MCF 10A (cell line): Measurements from ENCODE around the gene AVPR2. TPM values are rescaled to one million over a fixed set of nuclear protein-coding genes. Genes with fewer than 3 reads are reported as not detected.

ENCODE experiments used
- BruUV-seq: library from RNA; stranded (reverse); fragments of 400-500 nt; replicated peaks from 2 replicates; lab custom pipeline; 2021; lab: Mats Ljungman, UMichigan
- CTCF ChIA-PET: fragments of 300-600 bp; sonication (Branson Sonifier 250); formaldehyde crosslinking; extraction: SDS; loops from one replicate; lab custom pipeline; 2021; ENCODE audit warnings: antibody characterized with exemption, inconsistent platforms; lab: Yijun Ruan, JAX
- POLR2A ChIA-PET: fragments of 300-600, 350-650 bp; sonication (Branson Sonifier 250); formaldehyde crosslinking; extraction: SDS; loops from one replicate; lab custom pipeline; 2020; ENCODE audit warnings: antibody characterized with exemption, inconsistent platforms; lab: Yijun Ruan, JAX
- DNase-seq: peaks from one replicate; pipeline ENCODE4 v3.0.0-alpha.2; 2018; ENCODE audit not compliant: unreplicated experiment
- H3K27ac Mint-ChIP-seq: one replicate; pipeline ENCODE4 v1.8.0; 2022; ENCODE audit warnings: mild to moderate bottlenecking, low read depth, mixed read lengths; ENCODE audit not compliant: unreplicated experiment
- H3K27me3 Mint-ChIP-seq: one replicate; pipeline ENCODE4 v1.8.0; 2022; ENCODE audit warnings: mixed read lengths; ENCODE audit not compliant: insufficient read depth, unreplicated experiment
- H3K36me3 Mint-ChIP-seq: one replicate; pipeline ENCODE4 v1.8.0; 2022; ENCODE audit warnings: mild to moderate bottlenecking, moderate library complexity, mixed read lengths; ENCODE audit not compliant: insufficient read depth, unreplicated experiment
- H3K4me1 Mint-ChIP-seq: one replicate; pipeline ENCODE4 v1.8.0; 2022; ENCODE audit warnings: mixed read lengths; ENCODE audit not compliant: insufficient read depth, unreplicated experiment
- H3K4me3 Mint-ChIP-seq: one replicate; pipeline ENCODE4 v1.8.0; 2022; ENCODE audit warnings: mild to moderate bottlenecking, moderate library complexity, mixed read lengths; ENCODE audit not compliant: unreplicated experiment
- H3K9me3 Mint-ChIP-seq: one replicate; pipeline ENCODE4 v1.8.0; 2022; ENCODE audit warnings: mixed read lengths; ENCODE audit not compliant: unreplicated experiment
- CTCF ChIP-seq: fragments of 200-600 bp; IDR thresholded peaks from one replicate; pipeline ENCODE4 v1.8.0; 2022; ENCODE audit warnings: antibody characterized with exemption, mild to moderate bottlenecking; ENCODE audit not compliant: unreplicated experiment
- intact Hi-C: fragments of 100-400 bp; cut with micrococcal nuclease; formaldehyde crosslinking; loops from 2 replicates; pipeline ENCODE4 v1.14.1; 2022
- total RNA-seq: library from RNA; stranded (reverse); gene quantifications from 2 replicates; pipeline ENCODE4 v1.2.3, GENCODE V29; 2022

Gene AVPR2
- total RNA-seq, 1 experiment from 2014 or later = not detected

- DNase-seq = no peak
- H3K27me3 Mint-ChIP-seq = peaks cover 26% of the 10 kb centered on the region
- intact Hi-C loops = no loop called here
These were observed 19.2 kb upstream of the AVPR2 start for GRCh38 chrX:153885208-153885787.

GRCh38 chrX:153885968-153886903 lies 18.2 kb upstream of the AVPR2 start, which contains the start of gene L1CAM:
Gene L1CAM, minus strand, starts transcription at chrX:153886173. Its CDS starts 10,337 bp downstream, at chrX:153875836.
- no peak within 1 kb of the TSS for H3K4me3 Mint-ChIP-seq
- H3K27ac Mint-ChIP-seq = no peak within 1 kb of the TSS
- POLR2A ChIA-PET = no interaction called here
- no peaks in the 10 kb centered on the region for H3K36me3 Mint-ChIP-seq
- intact Hi-C loops = no loop called here
- H3K27me3 Mint-ChIP-seq = peaks cover 26% of the 10 kb centered on the region
- no peaks in the 10 kb centered on the region for H3K9me3 Mint-ChIP-seq
- TF ChIP-seq CTCF = no peak
- H3K4me1 Mint-ChIP-seq = no peaks in the 10 kb centered on the region
- no TSS peak for BruUV-seq
- DNase-seq = no peak
- CTCF ChIA-PET = no interaction called here

More at GRCh38 chrX:153885208-153885787, 19.2 kb upstream of the AVPR2 start:
- Mint-ChIP-seq H3K36me3 (no peaks in the 10 kb centered on the region), H3K4me1 (no peaks in the 10 kb centered on the region), H3K9me3 (no peaks in the 10 kb centered on the region), H3K27ac (no peak overlapping the region), H3K4me3 (no peak overlapping the region)
- CTCF ChIA-PET = interaction anchor here (0.6 to 1.4 kb wide), 2 partner anchors 32 to 123 kb away, joined by 4 to 9 read pairs; no protein-coding TSS in a partner anchor
- no TSS peak for BruUV-seq
- TF ChIP-seq CTCF = no peak
- POLR2A ChIA-PET = interaction anchor here (1.1 kb wide), 1 partner anchor 122 kb away, joined by 4 read pairs; no protein-coding TSS in a partner anchor

- POLR2A ChIA-PET = no interaction called here
- no TSS peak for BruUV-seq
- intact Hi-C loops = no loop called here
These were observed 17.6 kb upstream of the AVPR2 start for GRCh38 chrX:153886915-153887314.

More at GRCh38 chrX:153886915-153887314, 17.6 kb upstream of the AVPR2 start:
- Mint-ChIP-seq H3K36me3 (no peaks in the 10 kb centered on the region), H3K4me3 (no peak overlapping the region), H3K4me1 (no peaks in the 10 kb centered on the region), H3K9me3 (no peaks in the 10 kb centered on the region), H3K27me3 (peaks cover 28% of the 10 kb centered on the region), H3K27ac (no peak overlapping the region)
- TF ChIP-seq CTCF = no peak
- no peak for DNase-seq
- CTCF ChIA-PET = interaction anchor here (0.6 kb wide), 1 partner anchor 124 kb away, joined by 3 read pairs; no protein-coding TSS in a partner anchor
